ENCODE results near the gene MAP1A. TPM values are rescaled to one million over a fixed set of nuclear protein-coding genes. Genes with fewer than 3 reads are reported as not detected.

Gene MAP1A
- total RNA-seq (10 to 100 TPM in 4 of 9 donors, 1 to 10 TPM in 5; 4.7 to 27.0 (median 9.2) TPM), polyA plus RNA-seq (10 to 100 TPM in 2 of 3 donors, 1 to 10 TPM in 1; 3.4 to 14.6 (median 10.0) TPM)
- long read RNA-seq, donor 1: 0 reads
- long read RNA-seq, donor 2, partial matches to known transcripts: 6 of 6 reads
- long read RNA-seq, donor 2, other reads (novel, unspliced or antisense): 0 of 6 reads
- long read RNA-seq, donor 3: 0 reads
- long read RNA-seq, donor 4, partial matches to known transcripts: 3 of 5 reads
- long read RNA-seq, donor 4, other reads (novel, unspliced or antisense): 2 of 5 reads
- long read RNA-seq, donor 5, partial matches to known transcripts: 3 of 3 reads
- long read RNA-seq, donor 5, other reads (novel, unspliced or antisense): 0 of 3 reads
- long read RNA-seq, donor 6, partial matches to known transcripts: 20 of 22 reads
- long read RNA-seq, donor 6, other reads (novel, unspliced or antisense): 2 of 22 reads
- long read RNA-seq, donor 7, partial matches to known transcripts: 6 of 6 reads
- long read RNA-seq, donor 7, other reads (novel, unspliced or antisense): 0 of 6 reads
- long read RNA-seq, donor 8: 0 reads
- long read RNA-seq, donor 9: 0 reads
- long read RNA-seq, donor 10: 0 reads

- TF ChIP-seq POLR2A (IDR thresholded peaks at IDR 0.05) (no peak), CTCF (IDR thresholded peaks at IDR 0.05) (no peak)
- intact Hi-C loops (cut with DNase I): loop anchor here in 1 of 2 donors (10.0 kb wide), 1 partner anchor 73 kb away; no protein-coding TSS in a partner anchor
- Histone ChIP-seq H3K4me3 (peak within 1 kb of the TSS in 2 of 4 donors; percentile 0 to 50), H3K4me1 (replicated peaks in 1 of 2) (peaks cover 0 to 29% of the 10 kb centered on the region in 2 donors), H3K27me3 (no peaks in the 10 kb centered on the region), H3K27ac (peak within 1 kb of the TSS in 2 of 5 donors; percentile 51 to 61), H3K36me3 (replicated peaks in 1 of 2) (peaks cover 0 to 14% of the 10 kb centered on the region in 2 donors), H3K9me3 (replicated peaks in 1 of 3) (no peaks in the 10 kb centered on the region)
- WGBS, 4 donors: 23 to 37% (median 27%) methylated on average over 11 to 15 of the region's 15 CpGs
- DNase-seq: peak in 2 of 7 donors; percentile 15 to 79
Observed at GRCh38 chr15:43517354-43518196, at the start of gene MAP1A. MAP1A (plus strand) TSS chr15:43517608; CDS start chr15:43521474, 3,866 bp downstream.

- 60 to 77% (median 73%) methylated on average over 3 of the region's 3 CpGs for WGBS, 4 donors
- Histone ChIP-seq H3K36me3 (replicated peaks in 1 of 2) (peaks cover 0 to 72% of the 10 kb centered on the region in 2 donors), H3K9me3 (replicated peaks in 1 of 3) (no peaks in the 10 kb centered on the region), H3K4me3 (no peak overlapping the region), H3K4me1 (replicated peaks in 1 of 2) (no peaks in the 10 kb centered on the region), H3K27me3 (no peaks in the 10 kb centered on the region), H3K27ac (no peak overlapping the region)
- no peak for TF ChIP-seq CTCF (IDR thresholded peaks at IDR 0.05)
- no peak for TF ChIP-seq POLR2A (IDR thresholded peaks at IDR 0.05)
- DNase-seq: no peak
- intact Hi-C loops (cut with DNase I): no loop called here
Observed at GRCh38 chr15:43469867-43470266, 47.5 kb upstream of the MAP1A start.

GRCh38 chr15:43471975-43472374, 45.4 kb upstream of the MAP1A start:
- Histone ChIP-seq H3K27ac (no peak overlapping the region), H3K9me3 (replicated peaks in 1 of 3) (no peaks in the 10 kb centered on the region), H3K4me3 (no peak overlapping the region), H3K36me3 (replicated peaks in 1 of 2) (peaks cover 0 to 82% of the 10 kb centered on the region in 2 donors), H3K4me1 (replicated peaks in 1 of 2) (no peaks in the 10 kb centered on the region), H3K27me3 (no peaks in the 10 kb centered on the region)
- no peak for TF ChIP-seq CTCF (IDR thresholded peaks at IDR 0.05)
- TF ChIP-seq POLR2A (IDR thresholded peaks at IDR 0.05): no peak
- intact Hi-C loops (cut with DNase I): no loop called here
- no peak for DNase-seq

GRCh38 chr15:43473885-43474284, 43.5 kb upstream of the MAP1A start:
- intact Hi-C loops (cut with DNase I): no loop called here
- no peaks in the 10 kb centered on the region for H3K4me1 ChIP-seq (replicated peaks in 1 of 2)
- peaks cover 0 to 88% of the 10 kb centered on the region in 2 donors for H3K36me3 ChIP-seq (replicated peaks in 1 of 2)
- no peak for DNase-seq
- H3K27me3 ChIP-seq: no peaks in the 10 kb centered on the region
- no peak overlapping the region for H3K4me3 ChIP-seq
- no peaks in the 10 kb centered on the region for H3K9me3 ChIP-seq (replicated peaks in 1 of 3)
- TF ChIP-seq CTCF (IDR thresholded peaks at IDR 0.05) (no peak), POLR2A (IDR thresholded peaks at IDR 0.05) (no peak)
- H3K27ac ChIP-seq: no peak overlapping the region
- 96 to 99% (median 97%) methylated on average over 8 to 25 of the region's 25 CpGs for WGBS, 4 donors
